ENCODE measurements around the gene SAMD13.

SAMD13 gene

GRCh38 chr1:84377480-84378095 is 76.1 kb downstream of the SAMD13 start:
- H3K4me2 ChIP-seq (ENCODE audit: insufficient read depth, low read length, poor library complexity, severe bottlenecking), result no peak overlapping the region
- no peak overlapping the region for H2BK15ac ChIP-seq (ENCODE audit: low read length)
- no peaks in the 10 kb centered on the region for H3K36me3 ChIP-seq (replicated peaks in 1 of 2; ENCODE audit: control insufficient read depth in 2 of 2, insufficient read depth in 2 of 2, low read length in 2 of 2)
- no peaks in the 10 kb centered on the region for H3K9me3 ChIP-seq (replicated peaks in 1 of 2; ENCODE audit: control insufficient read depth in 2 of 2, insufficient read depth in 1 of 2, low read depth in 1 of 2, low read length in 2 of 2)
- no peak overlapping the region for H3K18ac ChIP-seq (ENCODE audit: low read length)
- H2BK120ac ChIP-seq (ENCODE audit: low read depth, low read length), result no peak overlapping the region
- H4K91ac ChIP-seq (ENCODE audit: low read depth, low read length, poor library complexity), result no peak overlapping the region
- H3K4me3 ChIP-seq (ENCODE audit: low read length in 2 of 2), result no peak overlapping the region
- H2AFZ ChIP-seq (ENCODE audit: low read length), result no peak overlapping the region
- H3K27me3 ChIP-seq (ENCODE audit: control insufficient read depth in 3 of 3, insufficient read depth in 3 of 3, low read depth in 1 of 3, low read length in 3 of 3), result no peaks in the 10 kb centered on the region
- no peak overlapping the region for H2BK12ac ChIP-seq (ENCODE audit: low read length)
- DNase-seq (ENCODE audit: low spot score), result no peak
- H3K23ac ChIP-seq (ENCODE audit: low read depth, low read length, poor library complexity), result no peak overlapping the region
- no peaks in the 10 kb centered on the region for H3K79me1 ChIP-seq (ENCODE audit: low read depth, low read length)
- H2BK5ac ChIP-seq (ENCODE audit: low read length), result no peak overlapping the region
- H3K4me1 ChIP-seq (ENCODE audit: control insufficient read depth in 2 of 2, insufficient read depth in 1 of 2, low read depth in 1 of 2, low read length in 2 of 2), result no peaks in the 10 kb centered on the region
- no peak overlapping the region for H3K14ac ChIP-seq (ENCODE audit: low read length)
- no peak overlapping the region for H3K4ac ChIP-seq (ENCODE audit: low read length)
- no peak overlapping the region for H4K8ac ChIP-seq (ENCODE audit: low read depth, low read length)
- no peak overlapping the region for H3K9ac ChIP-seq (ENCODE audit: low read depth, low read length, poor library complexity)
- no CpG with 5 or more reads among the region's 3 CpGs for WGBS, 2 donors (ENCODE audit: extremely low coverage in 2 of 2, insufficient read length in 2 of 2, insufficient replicate concordance in 1 of 2)
- H3K27ac ChIP-seq (replicated peaks; ENCODE audit: low read length), result no peak overlapping the region
- H2AK5ac ChIP-seq (ENCODE audit: low read depth, low read length), result no peak overlapping the region

DNA sequence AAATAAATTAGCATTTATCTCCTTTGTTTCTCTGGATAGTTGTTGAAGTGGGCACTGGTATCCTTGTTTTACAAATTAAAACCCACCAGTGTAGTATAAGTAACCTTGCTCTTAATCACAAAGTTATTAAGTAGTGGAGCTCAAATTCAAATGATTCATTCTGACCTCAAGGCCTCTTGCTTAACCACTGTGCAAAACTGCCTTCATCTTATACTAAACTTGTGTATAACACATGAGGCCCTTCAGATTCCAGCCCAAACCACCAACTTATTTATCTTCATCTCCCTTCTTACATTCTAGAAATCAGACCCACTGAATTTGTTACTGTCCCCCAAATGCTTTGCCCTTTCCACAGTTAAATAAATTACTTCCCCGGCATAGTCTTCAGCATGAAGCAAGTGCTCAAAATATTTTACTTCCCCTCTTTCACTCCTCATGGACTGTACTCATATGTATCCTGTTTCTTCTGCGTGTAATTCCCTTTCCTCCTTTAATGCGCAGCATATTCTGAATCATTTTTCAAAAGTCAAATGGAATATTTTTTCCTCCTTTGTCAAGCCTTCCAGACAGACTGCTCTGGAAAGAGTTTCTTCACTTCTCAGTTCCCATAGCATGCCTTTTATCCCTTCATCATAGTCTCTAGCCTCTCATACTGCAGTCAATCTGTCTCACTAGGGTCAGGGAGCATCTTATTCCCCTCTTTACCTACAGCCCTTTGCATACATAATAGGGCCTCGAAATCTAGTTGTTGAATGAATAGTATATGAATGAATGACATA is 77.8 kb downstream of the SAMD13 start:
- no peak overlapping the region for H2BK12ac ChIP-seq (ENCODE audit: low read length)
- whole genome bisulfite sequencing, 2 donors (ENCODE audit: extremely low coverage in 2 of 2, insufficient read length in 2 of 2, insufficient replicate concordance in 1 of 2), result no CpG with 5 or more reads among the region's 4 CpGs
- no peak overlapping the region for H3K27ac ChIP-seq (replicated peaks; ENCODE audit: low read length)

DNA sequence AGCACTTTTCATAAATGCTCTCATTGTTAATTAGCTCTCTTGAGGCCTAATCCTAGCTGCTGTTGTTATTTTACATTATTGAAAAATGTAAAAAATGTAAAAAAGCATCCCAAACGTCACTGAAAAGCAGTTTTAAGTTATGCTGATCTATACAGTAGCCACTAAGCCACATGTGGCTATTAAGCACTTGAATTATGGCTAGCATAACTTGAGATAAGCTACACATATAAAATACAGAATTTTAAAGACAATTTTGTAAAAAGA is 78.3 kb downstream of the SAMD13 start:
- no peak overlapping the region for H3K4ac ChIP-seq (ENCODE audit: low read length)
- no peak overlapping the region for H3K4me3 ChIP-seq (ENCODE audit: low read length in 2 of 2)
- no peaks in the 10 kb centered on the region for H3K9me3 ChIP-seq (replicated peaks in 1 of 2; ENCODE audit: control insufficient read depth in 2 of 2, insufficient read depth in 1 of 2, low read depth in 1 of 2, low read length in 2 of 2)
- no peaks in the 10 kb centered on the region for H3K27me3 ChIP-seq (ENCODE audit: control insufficient read depth in 3 of 3, insufficient read depth in 3 of 3, low read depth in 1 of 3, low read length in 3 of 3)
- H3K23ac ChIP-seq (ENCODE audit: low read depth, low read length, poor library complexity), result no peak overlapping the region
- H2BK120ac ChIP-seq (ENCODE audit: low read depth, low read length), result no peak overlapping the region
- no CpG with 5 or more reads among the region's 1 CpG for WGBS, 2 donors (ENCODE audit: extremely low coverage in 2 of 2, insufficient read length in 2 of 2, insufficient replicate concordance in 1 of 2)
- no peak overlapping the region for H4K91ac ChIP-seq (ENCODE audit: low read depth, low read length, poor library complexity)
- H3K79me1 ChIP-seq (ENCODE audit: low read depth, low read length), result no peaks in the 10 kb centered on the region
- H3K18ac ChIP-seq (ENCODE audit: low read length), result no peak overlapping the region
- DNase-seq (ENCODE audit: low spot score), result no peak
- no peak overlapping the region for H4K8ac ChIP-seq (ENCODE audit: low read depth, low read length)
- H2BK15ac ChIP-seq (ENCODE audit: low read length), result no peak overlapping the region
- H3K27ac ChIP-seq (replicated peaks; ENCODE audit: low read length), result no peak overlapping the region
- no peak overlapping the region for H3K9ac ChIP-seq (ENCODE audit: low read depth, low read length, poor library complexity)
- no peak overlapping the region for H2AFZ ChIP-seq (ENCODE audit: low read length)
- no peak overlapping the region for H2BK12ac ChIP-seq (ENCODE audit: low read length)
- no peak overlapping the region for H3K14ac ChIP-seq (ENCODE audit: low read length)
- H3K4me1 ChIP-seq (ENCODE audit: control insufficient read depth in 2 of 2, insufficient read depth in 1 of 2, low read depth in 1 of 2, low read length in 2 of 2), result no peaks in the 10 kb centered on the region
- no peaks in the 10 kb centered on the region for H3K36me3 ChIP-seq (replicated peaks in 1 of 2; ENCODE audit: control insufficient read depth in 2 of 2, insufficient read depth in 2 of 2, low read length in 2 of 2)
- H2AK5ac ChIP-seq (ENCODE audit: low read depth, low read length), result no peak overlapping the region
- no peak overlapping the region for H2BK5ac ChIP-seq (ENCODE audit: low read length)
- no peak overlapping the region for H3K4me2 ChIP-seq (ENCODE audit: insufficient read depth, low read length, poor library complexity, severe bottlenecking)

More for the DNA sequence above, 77.8 kb downstream of the SAMD13 start:
- no peaks in the 10 kb centered on the region for H3K36me3 ChIP-seq (replicated peaks in 1 of 2; ENCODE audit: control insufficient read depth in 2 of 2, insufficient read depth in 2 of 2, low read length in 2 of 2)
- H3K4me2 ChIP-seq (ENCODE audit: insufficient read depth, low read length, poor library complexity, severe bottlenecking), result no peak overlapping the region
- no peak overlapping the region for H2AK5ac ChIP-seq (ENCODE audit: low read depth, low read length)
- H2BK15ac ChIP-seq (ENCODE audit: low read length), result no peak overlapping the region
- H3K79me1 ChIP-seq (ENCODE audit: low read depth, low read length), result no peaks in the 10 kb centered on the region
- H2BK5ac ChIP-seq (ENCODE audit: low read length), result no peak overlapping the region
- H3K4me1 ChIP-seq (ENCODE audit: control insufficient read depth in 2 of 2, insufficient read depth in 1 of 2, low read depth in 1 of 2, low read length in 2 of 2), result no peaks in the 10 kb centered on the region
- no peak overlapping the region for H3K4ac ChIP-seq (ENCODE audit: low read length)
- H3K27me3 ChIP-seq (ENCODE audit: control insufficient read depth in 3 of 3, insufficient read depth in 3 of 3, low read depth in 1 of 3, low read length in 3 of 3), result no peaks in the 10 kb centered on the region
- H4K8ac ChIP-seq (ENCODE audit: low read depth, low read length), result no peak overlapping the region
- H4K91ac ChIP-seq (ENCODE audit: low read depth, low read length, poor library complexity), result no peak overlapping the region
- no peak overlapping the region for H3K4me3 ChIP-seq (ENCODE audit: low read length in 2 of 2)
- no peak for DNase-seq (ENCODE audit: low spot score)
- no peaks in the 10 kb centered on the region for H3K9me3 ChIP-seq (replicated peaks in 1 of 2; ENCODE audit: control insufficient read depth in 2 of 2, insufficient read depth in 1 of 2, low read depth in 1 of 2, low read length in 2 of 2)
- no peak overlapping the region for H3K14ac ChIP-seq (ENCODE audit: low read length)
- no peak overlapping the region for H3K18ac ChIP-seq (ENCODE audit: low read length)
- no peak overlapping the region for H2BK120ac ChIP-seq (ENCODE audit: low read depth, low read length)
- H2AFZ ChIP-seq (ENCODE audit: low read length), result no peak overlapping the region
- H3K9ac ChIP-seq (ENCODE audit: low read depth, low read length, poor library complexity), result no peak overlapping the region
- no peak overlapping the region for H3K23ac ChIP-seq (ENCODE audit: low read depth, low read length, poor library complexity)

GRCh38 chr1:84382127-84382526 is 80.6 kb downstream of the SAMD13 start:
- H3K4ac ChIP-seq (ENCODE audit: low read length), result no peak overlapping the region
- H4K8ac ChIP-seq (ENCODE audit: low read depth, low read length), result no peak overlapping the region
- H2BK120ac ChIP-seq (ENCODE audit: low read depth, low read length), result no peak overlapping the region
- no peak overlapping the region for H2BK12ac ChIP-seq (ENCODE audit: low read length)
- no peak overlapping the region for H2AK5ac ChIP-seq (ENCODE audit: low read depth, low read length)
- no peak overlapping the region for H3K27ac ChIP-seq (replicated peaks; ENCODE audit: low read length)
- no CpG with 5 or more reads among the region's 3 CpGs for WGBS, 2 donors (ENCODE audit: extremely low coverage in 2 of 2, insufficient read length in 2 of 2, insufficient replicate concordance in 1 of 2)
- no peak overlapping the region for H2BK15ac ChIP-seq (ENCODE audit: low read length)
- H3K4me3 ChIP-seq (ENCODE audit: low read length in 2 of 2), result no peak overlapping the region
- no peaks in the 10 kb centered on the region for H3K9me3 ChIP-seq (replicated peaks in 1 of 2; ENCODE audit: control insufficient read depth in 2 of 2, insufficient read depth in 1 of 2, low read depth in 1 of 2, low read length in 2 of 2)
- H3K4me2 ChIP-seq (ENCODE audit: insufficient read depth, low read length, poor library complexity, severe bottlenecking), result no peak overlapping the region
- no peaks in the 10 kb centered on the region for H3K79me1 ChIP-seq (ENCODE audit: low read depth, low read length)
- H3K36me3 ChIP-seq (replicated peaks in 1 of 2; ENCODE audit: control insufficient read depth in 2 of 2, insufficient read depth in 2 of 2, low read length in 2 of 2), result no peaks in the 10 kb centered on the region
- DNase-seq (ENCODE audit: low spot score), result no peak
- H2AFZ ChIP-seq (ENCODE audit: low read length), result no peak overlapping the region
- no peak overlapping the region for H3K23ac ChIP-seq (ENCODE audit: low read depth, low read length, poor library complexity)
- H3K27me3 ChIP-seq (ENCODE audit: control insufficient read depth in 3 of 3, insufficient read depth in 3 of 3, low read depth in 1 of 3, low read length in 3 of 3), result no peaks in the 10 kb centered on the region
- H3K9ac ChIP-seq (ENCODE audit: low read depth, low read length, poor library complexity), result no peak overlapping the region
- no peak overlapping the region for H4K91ac ChIP-seq (ENCODE audit: low read depth, low read length, poor library complexity)
- H2BK5ac ChIP-seq (ENCODE audit: low read length), result no peak overlapping the region
- no peaks in the 10 kb centered on the region for H3K4me1 ChIP-seq (ENCODE audit: control insufficient read depth in 2 of 2, insufficient read depth in 1 of 2, low read depth in 1 of 2, low read length in 2 of 2)
- H3K14ac ChIP-seq (ENCODE audit: low read length), result no peak overlapping the region
- no peak overlapping the region for H3K18ac ChIP-seq (ENCODE audit: low read length)

Data from neuronal stem cell (in vitro differentiated cells).